H1 (cell line): ENCODE data around the gene ANP32B. TPM values are rescaled to one million over a fixed set of nuclear protein-coding genes. Genes with fewer than 3 reads are reported as not detected.

Source experiments
- CTCF ChIA-PET: fragments of 300-600 bp; sonication (Branson Sonifier 250); formaldehyde crosslinking; loops from one replicate; lab custom pipeline; 2021; ENCODE audit not compliant: partially characterized antibody; lab: Charles Lee
- POLR2A ChIA-PET: fragments of 300-600 bp; sonication (Branson Sonifier 250); formaldehyde crosslinking; loops from one replicate; lab custom pipeline; 2021; ENCODE audit warnings: inconsistent platforms; ENCODE audit not compliant: partially characterized antibody; lab: Charles Lee
- DNase-seq, 2 experiments: peaks; one replicate each; pipeline versions ENCODE4 v3.0.0 to v3.0.0-alpha.2; 2010 to 2022; ENCODE audit warnings: low spot score in 2 of 2, low read depth in 1 of 2, mixed read lengths in 1 of 2
- FAIRE-seq: peaks from 2 replicates; lab custom pipeline; 2011; peaks lifted over from hg19 to GRCh38; lab: Jason Lieb, UNC
- H2AFZ ChIP-seq: 2 replicates; pipeline ENCODE4 v1.8.1; 2012; ENCODE audit warnings: low read length, inconsistent platforms
- H2AK5ac ChIP-seq: 2 replicates; pipeline ENCODE4 v1.6.1; 2013; ENCODE audit warnings: low read depth, low read length
- H2BK120ac ChIP-seq: replicated peaks from 2 replicates; pipeline ENCODE3; 2013; ENCODE audit warnings: low read depth, low read length, inconsistent platforms
- H2BK12ac ChIP-seq: 2 replicates; pipeline ENCODE4 v1.6.1; 2013; ENCODE audit warnings: low read depth, low read length
- H2BK15ac ChIP-seq: 2 replicates; pipeline ENCODE4 v1.6.1; 2013; ENCODE audit warnings: low read length
- H2BK20ac ChIP-seq: 2 replicates; pipeline ENCODE4 v1.6.1; 2013; ENCODE audit warnings: low read length
- H2BK5ac ChIP-seq: 2 replicates; pipeline ENCODE4 v1.6.1; 2013; ENCODE audit warnings: low read depth, low read length
- H3K14ac ChIP-seq: 2 replicates; pipeline ENCODE4 v1.6.1; 2013; ENCODE audit warnings: inconsistent platforms; ENCODE audit not compliant: insufficient read length
- H3K18ac ChIP-seq: 2 replicates; pipeline ENCODE4 v1.6.1; 2013; ENCODE audit warnings: low read length; ENCODE audit errors: extremely low read depth
- H3K23ac ChIP-seq: 2 replicates; pipeline ENCODE4 v1.6.1; 2013; ENCODE audit warnings: inconsistent platforms; ENCODE audit not compliant: insufficient read length
- H3K23me2 ChIP-seq: 2 replicates; pipeline ENCODE4 v1.6.1; 2013; ENCODE audit warnings: low read depth, low read length
- H3K27ac ChIP-seq: 2 replicates; pipeline ENCODE4 v1.6.1; 2011; ENCODE audit warnings: low read depth, low read length, inconsistent platforms
- H3K27me3 ChIP-seq, 4 experiments: replicated peaks in 1 of 4; 1 replicate in 1 of 4; 2 replicates in 3 of 4; pipeline versions ENCODE4 v1.6.1 to v1.8.1; 2011 to 2013; ENCODE audit warnings: low read length in 3 of 4, mild to moderate bottlenecking in 3 of 4, inconsistent platforms in 2 of 4, mixed read lengths in 2 of 4, moderate library complexity in 1 of 4; ENCODE audit not compliant: control insufficient read depth in 3 of 4, insufficient read depth in 3 of 4; ENCODE audit errors: extremely low read depth in 1 of 4
- H3K36me3 ChIP-seq, 4 experiments: 2 replicates each; pipeline versions ENCODE4 v1.6.1 to v1.8.1; 2011 to 2013; ENCODE audit warnings: mild to moderate bottlenecking in 4 of 4, low read length in 3 of 4, moderate library complexity in 2 of 4, control low read depth in 1 of 4, inconsistent platforms in 1 of 4; ENCODE audit not compliant: insufficient read depth in 4 of 4, control insufficient read depth in 2 of 4
- H3K4ac ChIP-seq: replicated peaks from 2 replicates; pipeline ENCODE3; 2013; ENCODE audit warnings: low read length, low read depth, mixed read lengths, inconsistent platforms; ENCODE audit not compliant: insufficient read length
- H3K4me1 ChIP-seq, 4 experiments: replicated peaks in 1 of 4; 1 replicate in 1 of 4; 2 replicates in 3 of 4; pipeline versions ENCODE4 v1.6.1 to v1.8.1; 2011 to 2013; ENCODE audit warnings: low read length in 3 of 4, inconsistent platforms in 2 of 4, mixed read lengths in 1 of 4; ENCODE audit not compliant: insufficient read depth in 4 of 4, control insufficient read depth in 3 of 4
- H3K4me2 ChIP-seq, 2 experiments: 2 replicates each; pipeline versions ENCODE4 v1.6.1 to v1.8.1; 2011 to 2013; ENCODE audit warnings: low read depth in 2 of 2, low read length in 2 of 2, control low read depth in 1 of 2, inconsistent platforms in 1 of 2, mild to moderate bottlenecking in 1 of 2; ENCODE audit not compliant: insufficient read depth in 1 of 2
- H3K4me3 ChIP-seq, 4 experiments: fragments of 200-600, 300-600 bp in 1 of 4; sonication (generic), shearing (Covaris generic), sonication (Bioruptor Twin) in 1 of 4; 2 replicates each; pipeline versions ENCODE4 v1.5.1 to v1.8.1; 2011 to 2016; ENCODE audit warnings: low read length in 4 of 4, low read depth in 3 of 4, control low read depth in 2 of 4, inconsistent platforms in 2 of 4, mild to moderate bottlenecking in 2 of 4, mixed read lengths in 1 of 4, moderate library complexity in 1 of 4; ENCODE audit not compliant: insufficient read depth in 2 of 4; ENCODE audit errors: extremely low read depth in 1 of 4
- H3K56ac ChIP-seq: replicated peaks from 2 replicates; pipeline ENCODE3; 2013; ENCODE audit warnings: low read depth, mild to moderate bottlenecking, mixed read lengths, low read length, inconsistent platforms; ENCODE audit not compliant: insufficient read length
- H3K79me1 ChIP-seq: 2 replicates; pipeline ENCODE4 v1.6.1; 2013; ENCODE audit warnings: low read depth, low read length, control low read depth
- H3K79me2 ChIP-seq, 2 experiments: 2 replicates each; pipeline versions ENCODE4 v1.6.1 to v1.8.1; 2012 to 2013; ENCODE audit warnings: low read length in 2 of 2, mild to moderate bottlenecking in 2 of 2, inconsistent platforms in 1 of 2; ENCODE audit not compliant: insufficient read depth in 2 of 2, control insufficient read depth in 1 of 2
- H3K9ac ChIP-seq, 4 experiments: replicated peaks in 1 of 4; 1 replicate in 1 of 4; 2 replicates in 3 of 4; pipeline versions ENCODE4 v1.6.1 to v1.8.1; 2011 to 2013; ENCODE audit warnings: low read depth in 3 of 4, low read length in 3 of 4, control low read depth in 2 of 4, mild to moderate bottlenecking in 2 of 4, moderate library complexity in 2 of 4, inconsistent platforms in 1 of 4; ENCODE audit errors: extremely low read depth in 1 of 4
- H3K9me3 ChIP-seq, 2 experiments: 2 replicates each; pipeline versions ENCODE4 v1.6.1 to v1.8.1; 2012 to 2013; ENCODE audit warnings: mild to moderate bottlenecking in 2 of 2, moderate library complexity in 2 of 2, control low read depth in 1 of 2, inconsistent platforms in 1 of 2, low read depth in 1 of 2, low read length in 1 of 2, mixed read lengths in 1 of 2; ENCODE audit not compliant: insufficient read depth in 2 of 2
- H4K20me1 ChIP-seq, 2 experiments: replicated peaks in 1 of 2; 2 replicates each; pipeline versions ENCODE3 to v1.8.1; 2011 to 2013; ENCODE audit warnings: inconsistent platforms in 2 of 2, low read length in 2 of 2, mild to moderate bottlenecking in 1 of 2; ENCODE audit not compliant: insufficient read depth in 2 of 2, control insufficient read depth in 1 of 2
- H4K5ac ChIP-seq: 2 replicates; pipeline ENCODE4 v1.6.1; 2013; ENCODE audit warnings: low read length, low read depth, mixed read lengths, inconsistent platforms; ENCODE audit not compliant: insufficient read length
- H4K8ac ChIP-seq: 2 replicates; pipeline ENCODE4 v1.8.0; 2013; ENCODE audit warnings: mild to moderate bottlenecking, moderate library complexity, low read length, inconsistent platforms; ENCODE audit not compliant: insufficient read depth; ENCODE audit errors: extremely low read depth
- H4K91ac ChIP-seq: replicated peaks from 2 replicates; pipeline ENCODE3; 2013; ENCODE audit warnings: low read length, mixed read lengths, inconsistent platforms; ENCODE audit not compliant: insufficient read length
- BCL11A ChIP-seq, 2 experiments: IDR thresholded peaks; one replicate each; pipeline ENCODE4 v1.6.1; 2011; ENCODE audit warnings: low read depth in 2 of 2, low read length in 2 of 2, mild to moderate bottlenecking in 2 of 2
- CEBPB ChIP-seq: IDR thresholded peaks from 2 replicates; pipeline ENCODE4 v1.6.1; 2012; ENCODE audit warnings: low read depth, low read length
- HDAC6 ChIP-seq: IDR thresholded peaks from one replicate; pipeline ENCODE4 v1.7.1; 2012; ENCODE audit warnings: low read depth, mild to moderate bottlenecking, inconsistent platforms, low read length, moderate library complexity
- JUN ChIP-seq: IDR thresholded peaks from 2 replicates; pipeline ENCODE4 v1.6.1; 2011; ENCODE audit warnings: low read depth, mild to moderate bottlenecking, improper control_type of control experiment, low read length
- JUND ChIP-seq: IDR thresholded peaks from 2 replicates; pipeline ENCODE4 v1.6.1; 2011; ENCODE audit warnings: mild to moderate bottlenecking, improper control_type of control experiment, low read length
- KDM5A ChIP-seq: fragments of 200-600 bp; IDR thresholded peaks from 2 replicates; pipeline ENCODE4 v1.7.1; 2012; ENCODE audit warnings: mild to moderate bottlenecking, low read length, inconsistent platforms, mixed read lengths
- MAFK ChIP-seq: IDR thresholded peaks from 2 replicates; pipeline ENCODE4 v1.6.1; 2012; ENCODE audit warnings: low read depth, mild to moderate bottlenecking, improper control_type of control experiment, low read length
- POU5F1 ChIP-seq: IDR thresholded peaks from 2 replicates; pipeline ENCODE4 v1.6.1; 2011; ENCODE audit warnings: low read depth, mild to moderate bottlenecking, low read length, moderate library complexity
- RAD21 ChIP-seq, 2 experiments: IDR thresholded peaks in 1 of 2; conservative IDR thresholded peaks in 1 of 2; 2 replicates each; pipeline ENCODE4 v1.6.1; 2011; ENCODE audit warnings: low read depth in 2 of 2, low read length in 2 of 2, improper control_type of control experiment in 1 of 2, inconsistent platforms in 1 of 2, mild to moderate bottlenecking in 1 of 2, moderate library complexity in 1 of 2
- SIN3A ChIP-seq, 2 experiments: IDR thresholded peaks in 1 of 2; conservative IDR thresholded peaks in 1 of 2; 2 replicates each; pipeline ENCODE4 v1.6.1; 2011 to 2012; ENCODE audit warnings: low read length in 2 of 2, improper control_type of control experiment in 1 of 2, low read depth in 1 of 2, mild to moderate bottlenecking in 1 of 2
- SP1 ChIP-seq: IDR thresholded peaks from 2 replicates; pipeline ENCODE4 v1.6.1; 2011; ENCODE audit warnings: low read depth, low read length
- TCF12 ChIP-seq: IDR thresholded peaks from 2 replicates; pipeline ENCODE4 v1.6.1; 2011; ENCODE audit warnings: low read depth, mild to moderate bottlenecking, low read length
- USF2 ChIP-seq: IDR thresholded peaks from 2 replicates; pipeline ENCODE4 v1.6.1; 2011; ENCODE audit warnings: low read length, improper control_type of control experiment
- ZNF274 ChIP-seq: IDR thresholded peaks from 2 replicates; pipeline ENCODE4 v1.7.0; 2012; ENCODE audit warnings: low read length, borderline replicate concordance; ENCODE audit errors: extremely low read depth
- WGBS, 2 experiments: shearing (Covaris generic) in 1 of 2; methylation state at CpG; one replicate each; pipeline versions ENCODE4 v1.1.6 to v1.1.7; 2013 to 2015; ENCODE audit warnings: low lambda C conversion rate in 2 of 2, mixed read lengths in 2 of 2, inconsistent platforms in 1 of 2, low coverage in 1 of 2, missing lambda C conversion rate in 1 of 2; ENCODE audit not compliant: insufficient replicate concordance in 2 of 2, insufficient coverage in 1 of 2, insufficient read length in 1 of 2; ENCODE audit errors: extremely low coverage in 1 of 2, missing lambda C conversion rate in 1 of 2; 5-methylcytosine and 5-hydroxymethylcytosine counted together
- polyA plus RNA-seq, 7 experiments: library from polyadenylated mRNA; depleted of rRNA in 3 of 7; stranded (reverse) in 5 of 7; unstranded in 2 of 7; fragments of >200 nt in 5 of 7; fragments of 200-250 nt in 2 of 7; gene quantifications; 1 replicate in 5 of 7; 2 replicates in 1 of 7; 4 replicates in 1 of 7; pipeline versions ENCODE4 v1.2.1 to v1.2.3, GENCODE V29; 2011 to 2013; ENCODE audit warnings: missing spikeins in 2 of 7, mixed read lengths in 2 of 7
- total RNA-seq: library from RNA; stranded (reverse); fragmentation: NEBNext Ultra II Directional; extraction: Animal tissue kit (Norgen Biotek cat#: 25700); gene quantifications from 2 replicates; pipeline ENCODE4 v1.2.1, GENCODE V29; 2021

Gene ANP32B
- total and polyA plus RNA-seq, 2 of the 8 experiments (the other 6 are each of a cell fraction or from before 2014, with no cell fraction given): 7.6 to 88.1 TPM

GRCh38 chr9:97963232-97963631 is 19.9 kb upstream of the ANP32B start:
- Histone ChIP-seq H3K36me3 (no peaks in the 10 kb centered on the region), H4K91ac (no peak overlapping the region), H3K9ac (no peak overlapping the region), H3K4me1 (no peaks in the 10 kb centered on the region), H3K79me1 (no peaks in the 10 kb centered on the region), H3K4me3 (no peak overlapping the region), H3K27ac (no peak overlapping the region), H3K4me2 (no peak overlapping the region), H3K56ac (no peak overlapping the region), H2BK12ac (no peak overlapping the region), H4K8ac (no peak overlapping the region), H2BK20ac (no peak overlapping the region), H2BK120ac (no peak overlapping the region), H3K23me2 (no peaks in the 10 kb centered on the region), H2AK5ac (no peak overlapping the region), H3K23ac (no peak overlapping the region), H3K14ac (no peak overlapping the region), H3K4ac (no peak overlapping the region), H3K79me2 (no peaks in the 10 kb centered on the region), H4K5ac (no peak overlapping the region), H2BK5ac (no peak overlapping the region), H3K18ac (no peak overlapping the region), H2BK15ac (no peak overlapping the region), H3K9me3 (no peaks in the 10 kb centered on the region), H3K27me3 (peaks cover 0 to 3% (median 0%) of the 10 kb centered on the region in 4 experiments; a peak in 3 of 7 replicates), H2AFZ (no peak overlapping the region), H4K20me1 (no peaks in the 10 kb centered on the region)
- WGBS, 2 experiments: 81% methylated on average over 2 of the region's 2 CpGs; no CpG with 5 or more reads in 1 of the 2 experiments
- DNase-seq (no peak), FAIRE-seq (no peak)
- ChIA-PET POLR2A (interaction anchor here (0.6 kb wide), 1 partner anchor 41 kb away, joined by 3 read pairs; the partner anchor contains the start of gene TRMO), CTCF (interaction anchor here (1.2 to 2.0 kb wide), 2 partner anchors 10 to 12 kb away, joined by 4 to 7 read pairs; no protein-coding TSS in a partner anchor)
- TF ChIP-seq USF2: no peak
- no peak for TF ChIP-seq POU5F1
- no peak for TF ChIP-seq RAD21 (IDR thresholded peaks at IDR 0.05 in 1 of 2, conservative IDR thresholded peaks at IDR 0.05 in 1 of 2; ENCODE audit: low read depth in 2 of 2, low read length in 2 of 2)
- no peak for TF ChIP-seq MAFK
- no peak for TF ChIP-seq ZNF274
- no peak for TF ChIP-seq HDAC6
- TF ChIP-seq JUN: no peak
- TF ChIP-seq KDM5A: no peak
- TF ChIP-seq JUND: no peak
- no peak for TF ChIP-seq CEBPB
- TF ChIP-seq SP1: no peak
- no peak for TF ChIP-seq TCF12
- no peak for TF ChIP-seq SIN3A (conservative IDR thresholded peaks at IDR 0.05 in 1 of 2, IDR thresholded peaks at IDR 0.05 in 1 of 2; ENCODE audit: low read depth in 1 of 2, low read length in 2 of 2)
- no peak for TF ChIP-seq BCL11A (IDR thresholded peaks at IDR 0.05; ENCODE audit: low read depth in 2 of 2, low read length in 2 of 2)
